NCI-H1092 (cell line): Measurements from ENCODE around the gene LRRC26.
"Not testable (repeated sequence)": the region's sequence is repeated elsewhere in the genome, so short reads cannot be mapped to it uniquely, and the experiment has no call there.

Experiments used
- DNase-seq: peaks from one replicate; lab custom pipeline; 2025; lab: John Stamatoyannopoulos, UW

The LRRC26 gene

GRCh38 chr9:137135154-137135553 lies 34.7 kb downstream of the LRRC26 start:
- DNase-seq, result not testable (repeated sequence)

GRCh38 chr9:137134191-137134590 lies 35.7 kb downstream of the LRRC26 start:
- no peak for DNase-seq

- DNase-seq, result no peak
Observed at GRCh38 chr9:137130176-137130755, 39.6 kb downstream of the LRRC26 start.

- DNase-seq, result peak; percentile 90
Observed at GRCh38 chr9:137129456-137130175, 40.2 kb downstream of the LRRC26 start.

- DNase-seq, result no peak
Observed at GRCh38 chr9:137128862-137129455, 40.9 kb downstream of the LRRC26 start.

- DNase-seq, result no peak
Observed at GRCh38 chr9:137128158-137128861, 41.5 kb downstream of the LRRC26 start.

- DNase-seq, result no peak
Observed at GRCh38 chr9:137127301-137128157, 42.3 kb downstream of the LRRC26 start.

- DNase-seq, result no peak
Observed at GRCh38 chr9:137126786-137127185, 43.1 kb downstream of the LRRC26 start.

- not testable (repeated sequence) for DNase-seq
Observed at GRCh38 chr9:137123952-137124462, 45.8 kb downstream of the LRRC26 start.

GRCh38 chr9:137123468-137123837 lies 46.4 kb downstream of the LRRC26 start:
- DNase-seq, result no peak

GRCh38 chr9:137122796-137123467 lies 46.9 kb downstream of the LRRC26 start:
- not testable (repeated sequence) for DNase-seq

GRCh38 chr9:137121927-137122795 lies 47.7 kb downstream of the LRRC26 start:
- not testable (repeated sequence) for DNase-seq
